Fibroblast of lung (primary cell): ENCODE results near the gene ADGRB3.

Source experiments
- CTCF ChIP-seq, 2 donors: IDR thresholded peaks in 1 of 2; conservative IDR thresholded peaks in 1 of 2; 1 replicate in 1 of 2; 2 replicates in 1 of 2; pipeline ENCODE4 v1.5.1; 2011 to 2012; ENCODE audit warnings: low read length in 2 of 2, control low read depth in 1 of 2, inconsistent platforms in 1 of 2, low read depth in 1 of 2, mild to moderate bottlenecking in 1 of 2
- EZH2 ChIP-seq: IDR thresholded peaks from 2 replicates; pipeline ENCODE4 v1.5.1; 2012; ENCODE audit warnings: low read length, control low read depth, mild to moderate bottlenecking; ENCODE audit errors: missing control alignments

GRCh38 chr6:69069881-69070280, 434.8 kb downstream of the ADGRB3 start:
- TF ChIP-seq CTCF (conservative IDR thresholded peaks at IDR 0.05 in 1 of 2, IDR thresholded peaks at IDR 0.05 in 1 of 2; ENCODE audit: low read depth in 1 of 2, low read length in 2 of 2) (no peak), EZH2 (no peak)
